NCI-H82 (cell line): Measurements from ENCODE around the gene TPM4.
"Not testable (repeated sequence)": the region's sequence is repeated elsewhere in the genome, so short reads cannot be mapped to it uniquely, and the experiment has no call there.

Source experiments
- DNase-seq: peaks from one replicate; lab custom pipeline; 2025; lab: John Stamatoyannopoulos, UW

TPM4 gene

DNA sequence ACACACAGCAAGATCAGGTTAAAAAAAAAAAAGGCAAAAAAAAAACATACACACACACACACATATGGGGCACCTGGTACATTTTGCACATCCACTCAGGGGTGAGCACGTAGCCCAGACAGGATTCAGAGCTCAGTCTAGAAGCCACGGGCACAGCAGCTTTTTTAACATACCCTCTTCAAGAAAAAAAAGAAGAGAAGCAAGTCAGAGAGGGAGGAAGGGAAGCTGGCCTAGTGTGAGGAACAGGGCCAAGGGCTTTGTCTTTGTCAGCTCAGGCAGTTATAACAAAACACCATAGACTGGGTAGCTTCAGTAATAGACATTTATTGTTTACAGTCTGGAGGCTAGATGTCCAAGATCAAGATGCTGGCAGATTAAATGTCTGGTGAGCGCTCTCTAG lies 2.3 kb upstream of the TPM4 start:
- no peak for DNase-seq

DNA sequence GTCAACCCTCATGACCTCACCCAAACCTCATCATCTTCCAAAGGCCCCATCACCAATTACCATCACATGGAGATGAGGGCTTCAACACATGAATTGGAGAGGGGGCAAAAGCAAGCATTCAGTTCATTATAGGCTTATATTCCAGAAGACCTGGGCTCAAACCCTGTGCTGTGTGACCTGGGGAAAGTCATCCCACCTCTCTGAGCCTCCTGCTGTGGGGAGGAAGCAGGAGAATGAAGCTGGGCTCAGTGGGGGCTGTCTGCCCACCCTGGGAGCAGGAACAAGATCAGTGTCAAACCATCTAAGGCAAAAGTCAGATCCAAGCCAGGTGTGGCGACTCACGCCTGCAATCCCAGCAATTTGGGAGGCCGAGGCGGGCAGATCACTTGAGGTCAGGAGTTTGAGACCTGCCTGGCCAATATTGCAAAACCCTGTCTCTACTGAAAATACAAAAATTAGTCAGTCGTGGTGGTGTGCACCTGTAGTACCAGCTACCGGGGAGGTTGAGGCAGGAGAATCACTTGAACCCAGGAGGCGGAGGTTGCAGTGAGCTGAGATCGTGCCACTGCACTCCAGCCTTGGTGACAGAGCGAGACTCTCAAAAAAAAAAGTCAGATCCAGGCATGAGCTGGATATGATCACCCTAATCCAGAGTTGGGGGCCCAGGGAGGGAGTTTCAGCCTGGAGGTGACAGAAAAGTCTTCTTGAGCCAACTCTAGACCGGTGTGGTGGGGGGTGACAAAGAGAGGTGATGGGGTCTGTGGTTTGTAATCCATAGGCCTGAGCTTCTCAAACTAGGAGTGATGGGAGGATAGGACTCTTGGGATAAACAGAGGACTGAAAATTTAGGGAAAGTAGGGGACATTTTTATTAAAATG lies 1.6 kb upstream of the TPM4 start:
- no peak for DNase-seq

DNA sequence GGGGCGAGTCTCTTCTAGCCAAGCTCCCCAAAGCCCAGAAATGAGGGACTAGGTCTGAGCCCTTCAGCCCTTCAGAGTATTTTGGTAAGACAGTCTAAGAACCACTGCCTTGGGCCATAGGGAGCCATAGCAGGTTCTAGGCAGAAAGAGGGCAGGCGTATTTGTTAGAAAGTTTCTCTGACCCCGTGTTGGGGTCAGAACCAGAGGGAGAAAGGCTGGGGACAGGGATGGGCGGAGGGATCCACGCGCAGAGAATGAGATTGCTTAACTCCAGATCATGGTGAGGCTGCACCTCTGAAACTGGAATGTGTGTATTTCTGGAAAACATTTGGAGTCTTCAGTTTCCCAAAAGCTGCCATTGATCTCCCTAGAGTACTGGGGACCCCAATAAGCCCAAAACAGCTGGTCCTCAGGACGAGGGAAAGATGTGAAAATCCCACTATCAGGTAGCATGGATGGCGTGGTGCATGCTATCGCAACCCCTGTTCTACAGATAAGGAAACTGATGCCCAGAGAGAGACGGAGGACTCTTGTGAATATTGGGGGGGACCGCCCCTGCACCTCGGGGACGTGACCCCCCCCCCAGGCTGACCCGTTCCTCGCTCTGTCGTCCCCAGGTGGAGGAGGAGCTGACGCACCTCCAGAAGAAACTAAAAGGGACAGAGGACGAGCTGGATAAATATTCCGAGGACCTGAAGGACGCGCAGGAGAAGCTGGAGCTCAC lies 703 bp upstream of the TPM4 start:
- DNase-seq, result no peak

DNA sequence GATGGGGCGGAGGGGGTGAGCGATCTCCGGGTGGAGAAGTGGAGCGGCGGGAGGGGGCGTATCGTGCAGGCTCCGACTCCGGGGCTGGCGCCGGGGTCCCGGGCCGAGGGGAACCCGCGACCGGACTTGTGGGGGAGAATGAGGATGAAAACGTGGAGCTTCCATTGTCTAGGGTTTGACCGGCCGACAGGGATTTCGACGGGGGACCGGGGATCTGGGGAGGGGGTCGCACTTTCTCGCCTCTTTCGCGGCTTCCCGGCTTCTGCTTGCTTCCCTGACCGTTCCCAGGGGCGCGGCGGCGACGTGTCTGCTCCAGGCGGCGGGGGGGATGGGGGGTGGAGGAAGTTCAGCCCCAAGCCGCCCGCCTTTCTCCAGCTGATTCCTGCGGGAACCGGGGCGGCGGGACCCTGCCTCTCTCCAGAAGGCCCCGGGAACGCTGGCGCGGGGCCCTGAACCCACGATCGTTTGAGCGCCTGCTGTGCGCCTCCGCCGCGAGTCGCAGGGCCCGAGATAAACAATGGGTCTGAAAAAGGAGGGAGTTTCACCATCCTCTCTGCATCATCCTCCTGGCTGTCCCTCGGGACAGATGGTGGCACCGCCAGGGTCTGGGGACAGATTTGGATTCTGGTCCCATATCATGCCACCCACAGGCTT lies 790 bp downstream of the TPM4 start:
- peak; percentile 74 for DNase-seq

DNA sequence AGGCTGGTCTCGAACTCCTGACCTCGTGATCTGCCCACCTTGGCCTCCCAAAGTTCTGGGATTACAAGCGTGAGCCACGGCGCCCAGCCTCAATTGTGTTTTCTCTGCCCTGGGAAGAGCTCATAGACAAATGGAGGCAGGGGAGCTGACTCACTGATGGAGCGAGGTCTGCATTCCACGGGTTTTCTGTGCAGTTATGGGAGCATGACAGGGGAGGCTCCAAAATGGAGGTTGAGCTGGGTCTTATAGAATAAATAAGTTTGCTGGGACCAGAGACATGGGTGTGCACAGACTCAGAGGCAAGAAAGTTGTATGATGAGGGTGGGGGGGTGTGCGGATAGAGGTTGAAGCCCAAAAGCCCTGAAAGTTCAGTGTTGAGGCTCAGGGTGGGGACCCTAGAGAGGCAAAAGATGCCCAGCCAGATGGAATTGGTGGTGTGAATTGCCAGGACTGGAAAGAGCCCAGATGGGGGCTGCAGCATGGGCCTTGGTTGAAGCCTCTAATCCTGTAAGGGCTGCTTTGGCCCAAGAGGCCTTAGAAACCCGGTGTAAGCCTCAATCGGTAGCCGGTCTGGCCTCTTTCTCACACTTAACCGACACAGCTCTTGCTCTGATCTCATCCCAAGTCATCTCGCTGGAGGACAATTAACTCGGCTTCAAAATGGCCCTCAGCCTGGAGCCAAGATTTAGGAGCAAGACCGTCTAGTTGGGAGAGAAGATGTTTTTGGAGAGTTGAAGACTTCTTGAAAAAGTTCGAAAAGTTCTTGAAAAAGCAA lies 1.9 kb downstream of the TPM4 start:
- peak; percentile 98 for DNase-seq

DNA sequence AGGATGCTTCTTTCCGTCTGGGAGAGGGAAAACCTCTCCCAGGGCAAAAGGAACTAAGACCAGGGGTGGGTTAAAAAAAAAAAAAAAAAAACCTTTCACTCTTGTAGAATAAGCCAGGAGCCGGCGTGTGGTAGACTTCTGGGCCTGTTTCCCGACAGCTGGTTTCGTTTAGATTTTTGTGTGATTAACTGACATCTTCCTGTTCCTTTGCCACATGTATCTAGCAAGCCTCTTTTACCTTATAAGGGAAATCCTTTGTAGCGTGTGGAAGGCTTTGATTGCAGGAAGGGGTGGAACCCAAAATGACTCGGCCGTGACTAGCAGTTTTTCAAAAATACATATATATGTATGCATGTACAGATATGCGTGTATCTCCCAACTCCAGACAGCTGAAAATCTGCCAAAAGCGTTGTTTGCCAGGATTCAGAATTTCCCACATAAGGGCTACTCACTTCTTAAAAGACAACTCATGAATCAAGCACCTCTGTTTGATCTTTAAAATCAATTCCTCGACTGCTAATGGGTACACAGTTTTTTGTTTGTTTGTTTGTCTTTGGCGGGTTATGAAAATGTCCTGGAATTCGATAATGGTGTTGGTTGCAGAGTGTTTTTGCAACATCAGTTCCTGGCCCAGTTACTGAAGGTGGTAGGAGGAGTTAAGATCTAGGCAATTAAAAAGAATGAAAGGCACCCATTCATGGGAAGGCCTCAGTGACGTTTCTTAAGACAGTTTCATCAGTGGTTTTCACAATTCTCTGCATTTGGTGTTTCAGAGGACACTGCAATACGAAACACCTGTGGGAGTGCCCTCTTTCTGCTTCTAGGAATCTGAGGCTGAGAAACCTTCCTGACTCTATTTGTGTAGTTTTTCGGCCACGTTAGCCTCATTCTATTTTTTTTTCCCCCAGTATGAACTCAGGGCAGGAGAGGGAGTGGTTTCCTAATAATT lies 2.7 kb downstream of the TPM4 start:
- DNase-seq, result peak; percentile 68

DNA sequence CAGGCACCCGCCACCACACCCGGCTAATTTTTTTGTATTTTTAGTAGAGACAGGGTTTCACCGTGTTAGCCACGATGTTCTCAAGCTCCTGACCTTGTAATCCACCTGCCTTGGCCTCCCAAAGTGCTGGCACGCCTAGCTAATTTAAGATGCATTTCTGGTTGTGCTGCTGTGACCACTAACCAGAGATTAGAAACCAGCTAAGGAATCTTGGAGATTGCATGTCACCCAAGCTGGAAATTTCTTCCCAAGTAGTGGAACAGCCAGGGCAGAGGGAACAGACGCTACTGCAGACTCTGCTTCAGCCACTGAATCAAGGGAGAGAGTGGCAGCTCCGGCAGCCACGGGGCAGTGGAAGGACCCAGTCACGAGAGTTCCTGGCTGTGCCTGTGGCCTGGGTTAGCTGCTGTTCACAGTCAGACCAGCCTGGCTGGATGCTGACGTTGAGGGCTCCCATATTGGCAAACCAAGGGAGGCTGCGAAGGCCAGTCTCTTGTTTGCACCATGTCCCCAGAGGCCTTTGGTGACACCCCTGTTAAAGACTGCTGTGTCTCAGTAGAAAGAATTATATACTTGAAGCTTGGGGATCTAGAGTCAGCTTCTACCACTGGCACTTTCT lies 7.9 kb downstream of the TPM4 start:
- DNase-seq, result no peak

DNA sequence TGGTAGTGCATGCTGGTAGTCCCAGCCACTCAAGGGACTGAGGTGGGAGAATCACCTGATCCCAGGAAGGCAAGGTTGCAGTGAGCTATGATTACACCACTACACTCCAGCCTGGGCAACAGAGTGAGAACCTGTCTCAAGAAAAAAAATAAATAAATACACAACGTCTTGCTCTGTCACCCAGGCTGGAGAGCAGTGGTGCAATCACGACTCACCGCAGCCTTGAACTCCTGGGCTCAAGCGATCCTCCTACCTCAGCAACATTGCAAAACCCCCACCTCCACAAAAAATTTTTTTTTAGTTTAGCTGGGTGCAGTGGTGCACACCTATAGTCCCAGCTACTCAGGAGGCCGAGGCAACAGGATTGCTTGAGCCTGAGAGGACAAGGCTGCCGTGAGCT lies 8.8 kb downstream of the TPM4 start:
- DNase-seq, result no peak

DNA sequence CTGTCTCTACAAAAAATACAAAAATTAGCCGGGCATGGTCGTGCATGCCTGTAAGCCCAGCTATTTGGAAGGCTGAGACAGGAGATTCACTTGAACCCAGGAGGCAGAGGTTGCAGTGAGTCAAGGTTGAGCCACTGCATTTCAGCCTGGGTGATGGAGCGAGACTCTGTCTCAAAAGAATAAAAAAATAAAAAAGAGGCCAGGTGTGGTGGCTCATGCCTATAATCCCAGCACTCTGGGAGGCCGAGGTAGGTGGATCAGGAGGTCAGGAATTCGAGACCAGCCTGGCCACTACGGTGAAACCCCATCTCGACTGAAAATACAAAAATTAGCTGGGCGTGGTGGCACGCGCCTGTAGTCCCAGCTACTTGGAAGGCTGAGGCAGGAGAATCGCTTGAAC lies 11.1 kb downstream of the TPM4 start:
- DNase-seq, result not testable (repeated sequence)

DNA sequence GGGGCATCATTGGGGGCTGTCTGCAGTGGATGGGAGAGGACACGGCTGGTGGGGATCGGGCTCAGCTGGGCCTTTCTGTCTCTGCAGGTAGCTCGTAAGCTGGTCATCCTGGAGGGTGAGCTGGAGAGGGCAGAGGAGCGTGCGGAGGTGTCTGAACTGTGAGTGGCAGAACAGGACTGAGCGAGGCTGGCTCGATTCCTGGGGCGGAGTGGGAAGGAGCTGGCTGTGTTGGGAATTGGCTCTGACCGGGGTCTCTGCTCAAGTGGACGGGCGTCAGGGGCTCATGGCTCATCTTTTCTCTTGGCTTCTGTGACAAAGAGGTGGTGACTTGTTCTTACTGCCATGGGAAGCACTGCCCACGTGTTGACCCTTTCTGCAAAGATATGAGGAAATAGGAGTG lies 11.6 kb downstream of the TPM4 start:
- DNase-seq, result no peak

DNA sequence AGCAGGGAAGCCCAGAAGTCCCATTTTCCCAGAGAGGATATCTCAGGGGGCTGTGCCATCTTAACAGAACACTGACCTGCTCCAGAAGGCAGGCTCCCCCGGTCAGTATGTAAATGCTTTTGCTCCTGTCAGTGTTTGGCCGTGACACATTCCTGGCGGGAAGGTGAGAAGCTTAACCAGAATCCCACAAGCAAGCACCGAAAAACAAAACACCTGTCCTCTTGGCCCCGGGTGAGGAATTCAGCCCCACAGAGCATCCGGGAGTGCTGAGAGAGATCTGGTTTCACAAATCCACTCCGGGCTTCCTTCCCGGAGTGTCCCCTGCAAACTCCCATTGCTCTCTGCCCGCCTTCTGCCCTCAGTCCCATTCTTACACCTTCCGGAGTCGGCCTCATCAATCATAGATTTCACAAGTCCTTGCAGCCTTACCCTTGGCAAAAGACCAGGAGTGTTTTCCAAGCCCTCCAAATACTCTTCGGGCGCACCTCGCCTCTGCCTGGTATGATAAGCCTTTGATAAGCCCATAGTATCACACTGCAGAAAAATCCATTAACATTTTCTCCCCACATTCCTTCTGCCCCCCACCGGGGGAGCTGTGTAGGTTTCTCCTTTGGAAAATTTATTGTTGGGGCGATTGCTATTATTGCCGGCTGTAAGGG lies 12.2 kb downstream of the TPM4 start:
- DNase-seq, result no peak

DNA sequence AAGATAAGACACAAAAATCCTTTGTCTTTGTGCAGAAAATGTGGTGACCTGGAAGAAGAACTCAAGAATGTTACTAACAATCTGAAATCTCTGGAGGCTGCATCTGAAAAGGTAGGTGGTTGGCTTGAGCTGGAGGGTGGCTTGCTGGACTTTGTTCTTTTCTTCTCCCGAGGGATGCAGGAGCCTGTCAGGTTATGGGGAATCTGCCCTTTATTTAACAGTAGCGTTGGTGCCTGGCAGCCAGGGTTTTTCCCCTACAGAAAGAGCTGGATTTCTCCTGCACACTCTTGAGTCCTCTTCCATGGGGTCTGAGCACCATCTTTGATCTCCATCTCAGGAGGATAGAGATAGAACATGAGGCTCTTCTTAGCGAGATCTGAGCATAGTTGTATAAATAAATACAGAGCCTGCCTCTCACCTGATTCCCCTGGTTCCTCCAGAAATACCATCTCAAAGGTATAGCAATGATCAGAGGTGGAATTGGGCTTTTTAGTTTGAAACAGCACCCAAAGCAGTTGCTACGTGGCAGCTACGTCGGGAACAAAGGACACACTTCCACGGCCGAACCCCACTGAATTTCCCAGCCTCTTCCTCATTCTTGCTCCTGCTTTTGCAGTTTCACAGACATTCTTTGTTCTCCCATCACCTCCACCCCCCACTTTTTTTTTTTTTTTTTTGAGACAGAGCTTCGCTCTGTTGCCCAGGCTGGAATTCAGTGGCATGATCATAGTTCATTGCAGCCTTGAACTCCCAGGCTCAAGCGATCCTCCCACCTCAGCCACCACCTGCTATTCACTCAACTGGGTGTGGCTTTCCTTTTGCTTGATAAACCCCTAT lies 12.9 kb downstream of the TPM4 start:
- no peak for DNase-seq

DNA sequence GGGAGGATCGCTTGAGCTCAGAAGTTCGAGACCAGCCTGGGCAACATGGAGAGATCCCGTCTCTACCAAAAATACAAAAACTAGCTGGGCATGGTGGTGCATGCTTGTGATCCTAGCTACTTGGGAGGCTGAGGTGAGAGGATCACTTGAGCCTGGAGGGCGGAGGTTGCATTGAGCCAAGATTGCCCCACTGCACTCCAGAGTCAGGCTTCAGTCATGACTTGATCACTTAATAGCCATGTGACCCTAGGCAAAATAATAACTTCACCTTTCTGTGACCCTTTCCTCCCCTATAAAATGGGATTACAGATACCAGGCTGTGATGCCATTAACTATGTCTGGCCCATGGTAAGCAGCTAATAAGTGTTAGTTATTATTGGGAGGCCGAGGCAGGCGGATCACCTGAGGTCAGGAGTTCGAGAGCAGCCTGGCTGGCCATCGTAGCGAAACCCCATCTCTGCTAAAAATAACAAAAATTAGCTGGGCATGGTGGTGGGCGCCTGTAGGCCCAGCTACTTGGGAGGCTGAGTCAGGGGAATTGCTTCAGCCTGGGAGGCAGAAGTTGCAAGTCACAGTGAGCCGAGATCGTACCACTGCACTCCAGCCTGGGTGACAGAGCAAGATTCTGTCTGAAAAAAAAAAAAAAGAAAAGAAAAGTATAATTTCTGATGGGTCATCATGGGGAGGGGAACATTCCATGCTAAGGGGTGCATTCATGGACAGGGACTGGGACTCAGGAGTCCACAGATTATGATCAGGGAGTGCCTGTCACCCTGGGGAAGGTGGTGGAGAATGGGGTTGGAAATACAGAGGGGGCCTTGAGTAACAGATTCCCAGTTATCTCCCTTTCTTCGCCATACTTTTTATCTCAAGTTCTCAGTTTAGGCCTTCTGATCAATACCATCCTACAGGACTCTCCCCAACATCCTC lies 15.5 kb downstream of the TPM4 start:
- peak; percentile 63 for DNase-seq

DNA sequence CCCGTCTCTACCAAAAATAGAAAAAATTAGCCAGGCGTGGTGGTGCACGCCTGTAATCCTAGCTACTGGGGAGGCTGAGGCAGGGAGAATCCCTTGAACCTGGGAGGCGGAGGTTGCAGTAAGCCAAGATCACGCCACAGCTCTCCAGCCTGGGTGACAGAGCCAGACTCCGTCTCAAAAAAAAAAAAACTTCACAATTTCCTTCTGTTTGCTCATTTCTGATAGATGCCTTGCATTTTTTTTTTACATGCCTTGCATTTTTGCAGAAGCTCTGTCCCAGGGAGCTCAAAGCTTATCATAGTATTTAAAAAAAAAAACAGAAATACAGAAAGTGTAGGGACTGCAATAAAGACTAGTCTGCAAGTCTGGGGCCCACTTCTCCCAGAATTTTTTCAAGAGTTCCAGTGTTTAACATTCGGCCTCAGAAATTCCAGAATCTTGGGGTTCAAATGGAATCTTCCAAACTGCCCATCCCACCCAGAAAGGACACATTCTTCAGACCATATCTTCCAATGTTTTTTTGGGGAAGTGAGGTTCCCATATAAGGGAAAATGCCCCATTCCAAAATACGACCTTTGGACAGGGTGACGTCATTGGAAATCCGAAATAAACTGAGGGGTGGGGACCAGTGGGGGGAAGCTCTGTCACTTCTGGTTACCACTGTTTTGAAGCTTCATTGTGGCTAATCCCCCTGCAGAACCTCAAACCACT lies 18.2 kb downstream of the TPM4 start:
- DNase-seq, result no peak

DNA sequence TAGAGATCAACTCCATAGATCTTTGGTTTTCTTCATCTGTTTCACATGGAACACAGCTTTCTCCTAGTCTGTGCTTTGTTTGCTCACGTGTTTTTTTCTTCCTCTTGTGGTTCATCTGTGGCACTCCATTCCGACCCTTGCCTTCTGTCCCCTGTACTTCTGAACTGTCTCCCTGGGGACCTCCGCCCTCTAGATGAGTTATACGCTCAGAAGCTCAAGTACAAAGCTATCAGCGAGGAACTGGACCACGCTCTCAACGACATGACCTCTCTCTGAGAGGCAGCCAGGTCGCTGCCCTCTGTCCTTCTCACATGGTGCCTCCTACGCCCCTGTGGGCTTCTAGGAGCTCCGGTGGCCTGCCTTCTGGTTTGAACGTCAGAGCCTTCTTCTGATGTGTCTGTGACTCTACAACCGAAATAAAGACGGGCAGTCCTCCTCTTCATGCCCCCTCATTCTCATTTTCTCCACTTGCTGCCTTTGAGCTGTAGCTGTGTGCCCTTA lies 18.8 kb downstream of the TPM4 start:
- DNase-seq, result peak; percentile 60

DNA sequence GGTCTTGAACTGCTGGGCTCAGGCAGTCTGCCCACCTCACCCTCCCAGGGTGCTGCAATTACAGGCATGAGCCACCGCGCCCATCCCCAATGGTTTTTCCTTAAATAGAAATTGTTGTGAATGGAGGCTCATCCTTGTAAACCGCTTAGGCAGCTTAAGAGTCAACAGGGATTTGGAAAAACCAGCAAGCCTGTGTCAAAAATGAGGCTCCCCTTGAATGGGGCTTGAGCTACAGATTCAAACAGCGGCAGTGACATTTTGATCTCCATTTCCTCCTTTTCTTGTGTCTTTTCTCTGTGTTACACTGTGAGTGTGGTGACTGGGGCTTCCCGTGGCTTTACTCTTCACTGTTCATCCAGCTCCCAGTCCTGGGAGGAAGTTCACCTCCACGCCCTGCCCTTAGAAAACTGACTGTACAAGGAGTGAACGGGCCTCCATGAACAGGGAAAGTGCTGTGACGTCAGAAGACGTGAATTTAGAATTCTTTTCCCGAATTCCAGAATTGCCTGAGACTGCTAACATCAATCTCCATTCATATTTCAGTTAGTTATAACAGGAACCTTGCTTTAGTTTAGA lies 20.1 kb downstream of the TPM4 start:
- peak; percentile 97 for DNase-seq

DNA sequence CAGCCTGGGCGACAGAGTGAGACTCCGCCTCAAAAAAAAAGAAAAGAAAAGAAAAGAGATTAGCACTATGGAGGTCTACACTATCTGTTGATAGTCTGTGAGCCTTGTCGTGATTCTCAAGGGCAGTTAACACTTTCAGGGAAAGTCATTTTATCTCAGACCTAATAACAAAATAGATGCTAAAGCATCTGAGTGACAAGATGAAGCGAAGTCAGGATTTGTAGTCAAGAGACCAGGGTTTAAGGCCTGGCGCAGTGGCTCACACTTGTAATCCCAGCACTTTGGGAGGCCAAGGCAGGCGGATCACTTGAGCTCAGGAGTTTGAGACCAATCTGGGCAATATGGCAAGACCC lies 22.1 kb downstream of the TPM4 start:
- no peak for DNase-seq
